ENCODE data around the gene DACT3.

Gene DACT3

GRCh38 chr19:46606681-46607447, 54.1 kb downstream of the DACT3 start:
- H3K9me3 Mint-ChIP-seq = no peaks in the 10 kb centered on the region
- no peaks in the 10 kb centered on the region for H3K27me3 Mint-ChIP-seq
- no peak overlapping the region for H3K27ac Mint-ChIP-seq
- DNase-seq (ENCODE audit: low spot score in 2 of 2) (no peak), ATAC-seq (ENCODE audit: low read depth) (no peak)
- H3K4me1 Mint-ChIP-seq = peaks cover 32% of the 10 kb centered on the region
- no peak overlapping the region for H3K4me3 Mint-ChIP-seq
- peaks cover 30% of the 10 kb centered on the region for H3K36me3 Mint-ChIP-seq

GRCh38 chr19:46606019-46606418, 55.0 kb downstream of the DACT3 start:
- no peaks in the 10 kb centered on the region for H3K27me3 Mint-ChIP-seq
- H3K9me3 Mint-ChIP-seq = no peaks in the 10 kb centered on the region
- peaks cover 24% of the 10 kb centered on the region for H3K4me1 Mint-ChIP-seq
- peaks cover 30% of the 10 kb centered on the region for H3K36me3 Mint-ChIP-seq
- ATAC-seq (ENCODE audit: low read depth) = no peak
- peak in 1 of 2 donors; percentile 10 for DNase-seq (ENCODE audit: low spot score in 2 of 2)
- no peak overlapping the region for H3K27ac Mint-ChIP-seq
- no peak overlapping the region for H3K4me3 Mint-ChIP-seq

- H3K27ac Mint-ChIP-seq = no peak overlapping the region
- no peak overlapping the region for H3K4me3 Mint-ChIP-seq
These were observed 55.6 kb downstream of the DACT3 start for GRCh38 chr19:46605356-46605821.

GRCh38 chr19:46604781-46605355, 56.1 kb downstream of the DACT3 start:
- Mint-ChIP-seq H3K4me1 (peaks cover 17% of the 10 kb centered on the region), H3K9me3 (no peaks in the 10 kb centered on the region), H3K27ac (no peak overlapping the region), H3K4me3 (no peak overlapping the region), H3K36me3 (peaks cover 28% of the 10 kb centered on the region), H3K27me3 (no peaks in the 10 kb centered on the region)
- DNase-seq (ENCODE audit: low spot score in 2 of 2) (peak in 1 of 2 donors; percentile 10), ATAC-seq (ENCODE audit: low read depth) (no peak)

More at GRCh38 chr19:46605356-46605821, 55.6 kb downstream of the DACT3 start:
- no peaks in the 10 kb centered on the region for H3K9me3 Mint-ChIP-seq
- H3K27me3 Mint-ChIP-seq = no peaks in the 10 kb centered on the region
- DNase-seq (ENCODE audit: low spot score in 2 of 2) = no peak
- ATAC-seq (ENCODE audit: low read depth) = no peak
- peaks cover 30% of the 10 kb centered on the region for H3K36me3 Mint-ChIP-seq
- H3K4me1 Mint-ChIP-seq = peaks cover 19% of the 10 kb centered on the region

- peaks cover 19% of the 10 kb centered on the region for H3K4me1 Mint-ChIP-seq
- H3K27ac Mint-ChIP-seq = no peak overlapping the region
- peaks cover 2% of the 10 kb centered on the region for H3K9me3 Mint-ChIP-seq
- no peaks in the 10 kb centered on the region for H3K27me3 Mint-ChIP-seq
- H3K4me3 Mint-ChIP-seq = no peak overlapping the region
- peaks cover 20% of the 10 kb centered on the region for H3K36me3 Mint-ChIP-seq
- ATAC-seq (ENCODE audit: low read depth) = no peak
- DNase-seq (ENCODE audit: low spot score in 2 of 2) = no peak
These were observed 57.2 kb downstream of the DACT3 start for GRCh38 chr19:46603752-46604231.

- H3K4me1 Mint-ChIP-seq = peaks cover 19% of the 10 kb centered on the region
These were observed 57.8 kb downstream of the DACT3 start for GRCh38 chr19:46603195-46603637.

GRCh38 chr19:46602392-46603194, 58.4 kb downstream of the DACT3 start:
- H3K36me3 Mint-ChIP-seq = peaks cover 16% of the 10 kb centered on the region
- peak overlapping the region; percentile 99 for H3K4me3 Mint-ChIP-seq
- H3K4me1 Mint-ChIP-seq = peaks cover 18% of the 10 kb centered on the region
- peak overlapping the region; percentile 100 for H3K27ac Mint-ChIP-seq
- no peaks in the 10 kb centered on the region for H3K27me3 Mint-ChIP-seq
- DNase-seq (ENCODE audit: low spot score in 2 of 2) = peak in 1 of 2 donors; percentile 15
- H3K9me3 Mint-ChIP-seq = peaks cover 8% of the 10 kb centered on the region
- no peak for ATAC-seq (ENCODE audit: low read depth)

More at GRCh38 chr19:46603195-46603637, 57.8 kb downstream of the DACT3 start:
- no peak overlapping the region for H3K27ac Mint-ChIP-seq
- ATAC-seq (ENCODE audit: low read depth) (no peak), DNase-seq (ENCODE audit: low spot score in 2 of 2) (no peak)
- H3K4me3 Mint-ChIP-seq = peak overlapping the region; percentile 99
- peaks cover 8% of the 10 kb centered on the region for H3K9me3 Mint-ChIP-seq
- peaks cover 19% of the 10 kb centered on the region for H3K36me3 Mint-ChIP-seq
- H3K27me3 Mint-ChIP-seq = no peaks in the 10 kb centered on the region

- H3K27me3 Mint-ChIP-seq = no peaks in the 10 kb centered on the region
- ATAC-seq (ENCODE audit: low read depth) (no peak), DNase-seq (ENCODE audit: low spot score in 2 of 2) (peak in 1 of 2 donors; percentile 18)
- peaks cover 13% of the 10 kb centered on the region for H3K36me3 Mint-ChIP-seq
- H3K4me3 Mint-ChIP-seq = peak within 1 kb of the TSS; percentile 99
- H3K27ac Mint-ChIP-seq = peak within 1 kb of the TSS; percentile 100
- H3K4me1 Mint-ChIP-seq = peaks cover 16% of the 10 kb centered on the region
- H3K9me3 Mint-ChIP-seq = peaks cover 8% of the 10 kb centered on the region
These were observed 59.4 kb downstream of the DACT3 start, which contains the start of gene CALM3 for GRCh38 chr19:46601318-46602224. CALM3 (plus strand) TSS chr19:46601330; CDS start chr19:46601435, 105 bp downstream.

GRCh38 chr19:46600384-46601317, 60.3 kb downstream of the DACT3 start:
- Mint-ChIP-seq H3K27ac (peak overlapping the region; percentile 100), H3K4me1 (peaks cover 16% of the 10 kb centered on the region), H3K36me3 (peaks cover 6% of the 10 kb centered on the region), H3K4me3 (peak overlapping the region; percentile 99), H3K9me3 (peaks cover 8% of the 10 kb centered on the region), H3K27me3 (no peaks in the 10 kb centered on the region)
- DNase-seq (ENCODE audit: low spot score in 2 of 2) = peak; percentile 99
- peak; percentile 83 for ATAC-seq (ENCODE audit: low read depth)

- peak overlapping the region; percentile 100 for H3K27ac Mint-ChIP-seq
- H3K4me1 Mint-ChIP-seq = peaks cover 16% of the 10 kb centered on the region
- H3K9me3 Mint-ChIP-seq = peaks cover 8% of the 10 kb centered on the region
- H3K36me3 Mint-ChIP-seq = peaks cover 6% of the 10 kb centered on the region
- no peak for DNase-seq (ENCODE audit: low spot score in 2 of 2)
- H3K27me3 Mint-ChIP-seq = no peaks in the 10 kb centered on the region
- peak overlapping the region; percentile 99 for H3K4me3 Mint-ChIP-seq
- ATAC-seq (ENCODE audit: low read depth) = no peak
These were observed 61.1 kb downstream of the DACT3 start for GRCh38 chr19:46599716-46600373.

GRCh38 chr19:46598372-46598917, 62.5 kb downstream of the DACT3 start:
- H3K9me3 Mint-ChIP-seq = peaks cover 8% of the 10 kb centered on the region
- H3K4me1 Mint-ChIP-seq = peaks cover 16% of the 10 kb centered on the region
- no peak overlapping the region for H3K27ac Mint-ChIP-seq
- peaks cover 6% of the 10 kb centered on the region for H3K36me3 Mint-ChIP-seq
- H3K27me3 Mint-ChIP-seq = no peaks in the 10 kb centered on the region
- ATAC-seq (ENCODE audit: low read depth) (no peak), DNase-seq (ENCODE audit: low spot score in 2 of 2) (no peak)
- H3K4me3 Mint-ChIP-seq = no peak overlapping the region

Data from memory B cell (primary cell).